ENCODE results near the gene CARD8.

The CARD8 gene

DNA sequence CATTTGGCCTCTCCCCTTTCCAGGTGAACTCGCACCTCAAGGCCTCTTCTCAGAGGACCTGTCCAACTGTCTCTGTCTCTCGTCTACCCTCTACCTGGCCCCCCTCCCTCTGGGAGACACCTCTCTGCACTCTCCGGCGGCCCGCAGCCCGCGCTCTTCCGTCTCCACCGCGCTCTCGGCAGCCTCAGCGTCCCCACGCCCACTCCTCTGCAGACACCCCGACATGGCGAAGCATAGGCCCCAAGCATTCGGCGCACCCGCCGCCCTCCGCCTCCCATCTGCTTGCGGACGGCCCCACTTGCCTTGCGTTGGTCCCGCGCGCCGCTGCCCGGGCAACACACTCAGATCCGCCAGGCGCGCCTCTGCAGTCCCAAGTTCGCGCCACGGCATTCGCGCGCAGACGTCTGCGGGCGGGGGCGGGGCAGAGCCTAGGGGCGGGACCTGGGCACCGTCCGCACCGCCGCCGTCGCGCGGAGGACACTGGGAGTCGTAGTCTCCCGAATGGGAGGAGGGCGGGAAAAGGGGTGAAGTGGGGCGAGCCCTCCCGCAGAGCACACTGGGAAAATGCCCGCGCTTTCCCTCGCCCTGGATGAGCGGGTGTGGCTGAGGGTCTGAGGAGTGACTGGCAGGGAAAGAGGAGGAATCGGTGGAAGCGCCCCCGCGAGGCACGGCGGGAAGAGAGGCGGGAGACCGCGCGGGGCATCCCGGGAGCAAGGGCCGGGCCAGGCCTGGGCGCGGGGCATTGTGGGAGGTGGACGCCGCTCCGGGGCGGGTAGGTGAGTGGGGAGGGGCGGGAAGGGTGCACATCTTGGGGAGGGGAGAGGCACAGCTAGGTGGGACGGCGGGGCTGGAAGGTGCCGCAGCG lies 85.5 kb downstream of the CARD8 start, which contains the start of the genes LIG1 and ZSWIM9:
Gene LIG1 (minus strand): TSS at position 406 of the 865 bp plus-strand sequence. CDS start 4,778 bp downstream, outside the sequence.
Gene ZSWIM9 (plus strand): TSS at position 742 of the 865 bp plus-strand sequence. CDS start 1,123 bp downstream, outside the sequence.
- DNase-seq, result peak; percentile 98

DNA sequence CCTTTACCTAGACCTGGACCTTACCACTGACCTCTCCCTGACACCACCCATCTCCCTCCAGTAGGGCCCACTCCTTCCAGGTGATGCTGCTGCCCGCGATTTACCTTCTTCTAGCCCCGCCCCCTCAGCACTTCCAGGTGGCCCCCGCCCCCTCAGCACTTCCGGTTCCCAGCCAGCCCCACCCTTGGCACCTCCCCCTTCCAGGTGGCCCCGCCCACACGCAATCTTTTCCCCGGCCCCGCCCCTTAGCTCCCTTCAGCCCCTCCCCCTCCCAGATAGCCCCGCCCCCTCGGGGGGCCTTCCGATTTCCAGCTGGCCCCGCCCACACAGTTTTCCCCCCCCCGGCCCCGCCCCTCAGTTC lies 86.2 kb downstream of the CARD8 start:
- peak; percentile 65 for DNase-seq

DNA sequence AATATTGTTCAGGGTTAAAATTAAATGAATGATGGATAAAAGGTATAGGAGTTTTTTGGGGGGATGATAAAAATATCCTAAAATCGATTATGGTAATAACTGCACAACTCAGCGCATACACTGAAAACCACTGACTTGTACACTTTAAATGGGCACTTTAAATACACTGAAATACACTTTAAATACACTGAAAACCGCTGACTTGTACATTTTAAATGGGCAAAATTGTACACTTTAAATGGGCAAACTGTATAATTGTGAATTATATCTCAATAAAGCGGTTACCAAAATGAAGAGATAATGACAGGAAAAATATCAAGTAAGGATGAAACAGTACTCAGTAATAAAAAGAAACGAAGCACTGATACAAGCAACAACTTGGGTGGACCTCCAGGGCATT lies 87.0 kb downstream of the CARD8 start:
- no peak for DNase-seq

DNA sequence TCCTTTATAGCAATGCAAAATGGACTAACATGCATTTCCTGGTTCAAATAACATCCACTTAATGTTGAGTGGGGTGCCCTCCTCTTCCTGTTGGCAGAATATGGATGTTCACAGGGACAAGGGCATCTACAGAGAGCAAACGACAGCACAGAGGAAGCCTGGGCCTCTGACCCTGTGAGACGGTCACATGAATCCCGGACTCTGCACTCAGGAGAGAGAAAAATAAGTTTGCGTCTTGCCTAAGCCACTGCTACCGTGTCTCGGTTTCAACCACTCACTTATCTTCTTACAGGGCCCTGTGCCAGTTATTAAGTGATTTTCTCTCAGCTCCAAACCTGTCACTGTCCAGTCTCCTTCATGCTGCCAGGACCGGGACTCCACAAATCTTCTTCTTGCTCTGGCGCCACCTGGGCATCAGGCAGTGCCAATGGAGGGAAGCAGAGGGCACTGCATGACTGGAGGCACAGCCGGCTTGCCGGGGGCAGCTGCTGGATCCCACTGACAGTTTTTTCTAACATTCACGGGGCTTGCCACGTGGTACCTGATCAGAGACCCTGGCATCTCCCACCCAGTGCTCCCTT lies 97.4 kb downstream of the CARD8 start:
- no peak for DNase-seq

Measured in fibroblast of skin of right biceps (primary cell).